Lower leg skin (tissue), 3 donors: ENCODE results near the gene RNF20.

Experiments used
- CTCF ChIP-seq, 3 donors: fragments of 450-650 bp; IDR thresholded peaks; one replicate each; pipeline ENCODE4 v1.5.1; 2016; ENCODE audit warnings: antibody characterized with exemption in 3 of 3, mild to moderate bottlenecking in 3 of 3, moderate library complexity in 2 of 3
- POLR2A ChIP-seq, 2 donors: fragments of 450-650 bp; IDR thresholded peaks; one replicate each; pipeline ENCODE4 v1.6.1; 2016 to 2017; ENCODE audit warnings: antibody characterized with exemption in 2 of 2, mild to moderate bottlenecking in 1 of 2, moderate library complexity in 1 of 2

- no peak for TF ChIP-seq CTCF (IDR thresholded peaks at IDR 0.05)
- TF ChIP-seq POLR2A (IDR thresholded peaks at IDR 0.05), result no peak
These were observed 53.0 kb downstream of the RNF20 start for GRCh38 chr9:101586651-101587050.
